Measurements from ENCODE around the gene PCSK6. TPM values are rescaled to one million over a fixed set of nuclear protein-coding genes. Genes with fewer than 3 reads are reported as not detected.

Gene PCSK6
- polyA plus RNA-seq, 2 donors, result 5.4 to 6.5 TPM

DNA sequence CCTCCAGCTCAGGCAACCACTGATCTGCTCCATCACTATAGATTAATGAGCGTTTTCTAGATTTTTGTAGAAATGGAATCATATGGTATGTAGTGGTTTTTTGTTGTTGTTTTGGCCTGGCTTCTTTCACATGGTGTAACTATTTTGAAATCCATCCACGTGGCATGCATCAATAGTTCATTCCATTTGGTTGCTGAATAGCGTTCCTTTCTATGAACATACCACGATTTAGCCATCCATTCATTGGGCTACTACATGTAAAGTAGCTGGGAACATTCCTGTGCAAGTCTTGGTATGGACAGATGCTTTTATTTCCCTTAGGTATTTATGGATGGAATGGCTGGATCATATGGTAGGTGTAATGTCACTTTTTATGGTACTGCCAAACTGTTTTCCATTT lies 227.0 kb downstream of the PCSK6 start:
- Histone ChIP-seq H3K4me1 (ENCODE audit: control insufficient read depth in 2 of 2, insufficient read depth in 2 of 2, low read length in 1 of 2) (no peaks in the 10 kb centered on the region), H3K36me3 (ENCODE audit: control insufficient read depth in 2 of 2, insufficient read depth in 2 of 2, low read length in 1 of 2) (no peaks in the 10 kb centered on the region), H3K9me3 (ENCODE audit: control insufficient read depth in 2 of 2, insufficient read depth in 1 of 2, low read depth in 1 of 2, low read length in 1 of 2) (no peaks in the 10 kb centered on the region), H3K27me3 (ENCODE audit: control insufficient read depth in 1 of 2, insufficient read depth in 2 of 2, low read length in 2 of 2) (no peaks in the 10 kb centered on the region), H3K27ac (ENCODE audit: low read depth in 2 of 2, low read length in 1 of 2) (no peak overlapping the region), H3K4me3 (ENCODE audit: low read depth in 1 of 2, low read length in 2 of 2) (no peak overlapping the region)
- WGBS, 2 donors, result 81 to 88% methylated on average over 4 of the region's 4 CpGs

DNA sequence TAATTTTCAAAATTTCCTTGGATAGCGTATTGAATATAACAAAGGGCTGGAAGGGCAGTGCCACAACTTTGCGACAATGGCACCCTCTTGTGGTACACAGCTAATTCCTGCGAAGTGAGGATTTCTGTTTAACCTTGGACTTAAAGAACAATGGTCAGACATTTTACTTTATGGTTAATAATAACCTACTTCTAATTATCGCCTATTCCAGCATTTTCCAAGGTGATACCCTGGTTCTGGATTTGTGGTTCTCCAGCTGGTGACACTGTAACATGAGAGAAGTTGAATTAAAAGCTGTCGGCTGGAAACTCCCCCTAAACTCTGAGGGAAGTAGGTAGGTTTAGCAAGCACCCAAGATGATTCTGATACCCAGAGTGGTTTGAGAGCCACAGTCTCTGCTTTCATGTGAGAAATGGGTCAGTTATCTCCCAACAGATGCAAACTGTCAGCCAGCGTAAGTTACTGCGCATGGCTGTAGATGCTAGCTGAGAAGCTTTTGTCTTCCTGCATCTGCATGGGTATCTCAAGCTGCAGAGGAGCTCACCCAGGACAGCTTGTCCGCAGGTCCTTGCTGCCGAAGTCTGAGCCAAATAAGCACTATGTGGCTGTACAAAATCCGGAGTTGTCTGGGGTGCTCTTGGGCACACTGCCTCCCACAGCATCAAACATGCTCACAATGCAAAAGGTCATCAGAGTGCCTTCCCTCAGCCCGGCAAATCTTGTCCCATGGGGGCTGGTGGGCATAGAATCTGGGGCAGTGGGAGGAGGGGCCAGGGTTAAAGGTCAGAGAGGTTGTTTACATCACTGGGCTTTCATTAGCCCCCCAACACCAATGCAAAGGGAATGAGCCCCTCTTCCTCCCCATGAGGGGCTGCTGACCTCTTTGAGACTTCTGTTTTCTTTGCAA lies 231.0 kb downstream of the PCSK6 start:
- Histone ChIP-seq H3K4me3 (ENCODE audit: low read depth in 1 of 2, low read length in 2 of 2) (no peak overlapping the region), H3K9me3 (ENCODE audit: control insufficient read depth in 2 of 2, insufficient read depth in 1 of 2, low read depth in 1 of 2, low read length in 1 of 2) (no peaks in the 10 kb centered on the region), H3K36me3 (ENCODE audit: control insufficient read depth in 2 of 2, insufficient read depth in 2 of 2, low read length in 1 of 2) (no peaks in the 10 kb centered on the region), H3K27me3 (ENCODE audit: control insufficient read depth in 1 of 2, insufficient read depth in 2 of 2, low read length in 2 of 2) (no peaks in the 10 kb centered on the region), H3K27ac (ENCODE audit: low read depth in 2 of 2, low read length in 1 of 2) (no peak overlapping the region), H3K4me1 (ENCODE audit: control insufficient read depth in 2 of 2, insufficient read depth in 2 of 2, low read length in 1 of 2) (no peaks in the 10 kb centered on the region)
- WGBS, 2 donors, result 31 to 32% methylated on average over 11 of the region's 11 CpGs

DNA sequence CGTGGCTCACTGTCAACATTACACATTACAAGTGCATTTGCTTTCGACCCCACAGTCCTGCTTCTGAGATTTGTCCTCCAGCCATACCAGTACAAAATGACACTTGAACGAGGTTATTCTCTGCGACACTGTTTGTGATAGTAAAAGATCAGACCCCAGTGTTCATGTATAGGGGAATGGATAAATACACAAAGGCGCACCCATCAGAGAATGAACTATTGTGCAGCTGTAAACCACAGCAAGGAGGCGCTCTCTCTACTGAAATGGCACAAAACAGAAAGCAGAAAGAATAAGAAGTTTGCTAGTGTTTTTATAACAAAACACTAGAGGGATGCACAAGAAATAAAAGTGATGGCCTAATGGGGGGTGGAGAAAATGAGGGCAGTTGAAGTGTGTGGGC lies 232.8 kb downstream of the PCSK6 start:
- H3K27ac ChIP-seq (ENCODE audit: low read depth in 2 of 2, low read length in 1 of 2), result no peak overlapping the region
- no peaks in the 10 kb centered on the region for H3K36me3 ChIP-seq (ENCODE audit: control insufficient read depth in 2 of 2, insufficient read depth in 2 of 2, low read length in 1 of 2)
- H3K4me1 ChIP-seq (ENCODE audit: control insufficient read depth in 2 of 2, insufficient read depth in 2 of 2, low read length in 1 of 2), result no peaks in the 10 kb centered on the region
- 91 to 94% methylated on average over 6 of the region's 6 CpGs for WGBS, 2 donors
- H3K9me3 ChIP-seq (ENCODE audit: control insufficient read depth in 2 of 2, insufficient read depth in 1 of 2, low read depth in 1 of 2, low read length in 1 of 2), result no peaks in the 10 kb centered on the region
- H3K27me3 ChIP-seq (ENCODE audit: control insufficient read depth in 1 of 2, insufficient read depth in 2 of 2, low read length in 2 of 2), result no peaks in the 10 kb centered on the region
- no peak overlapping the region for H3K4me3 ChIP-seq (ENCODE audit: low read depth in 1 of 2, low read length in 2 of 2)

DNA sequence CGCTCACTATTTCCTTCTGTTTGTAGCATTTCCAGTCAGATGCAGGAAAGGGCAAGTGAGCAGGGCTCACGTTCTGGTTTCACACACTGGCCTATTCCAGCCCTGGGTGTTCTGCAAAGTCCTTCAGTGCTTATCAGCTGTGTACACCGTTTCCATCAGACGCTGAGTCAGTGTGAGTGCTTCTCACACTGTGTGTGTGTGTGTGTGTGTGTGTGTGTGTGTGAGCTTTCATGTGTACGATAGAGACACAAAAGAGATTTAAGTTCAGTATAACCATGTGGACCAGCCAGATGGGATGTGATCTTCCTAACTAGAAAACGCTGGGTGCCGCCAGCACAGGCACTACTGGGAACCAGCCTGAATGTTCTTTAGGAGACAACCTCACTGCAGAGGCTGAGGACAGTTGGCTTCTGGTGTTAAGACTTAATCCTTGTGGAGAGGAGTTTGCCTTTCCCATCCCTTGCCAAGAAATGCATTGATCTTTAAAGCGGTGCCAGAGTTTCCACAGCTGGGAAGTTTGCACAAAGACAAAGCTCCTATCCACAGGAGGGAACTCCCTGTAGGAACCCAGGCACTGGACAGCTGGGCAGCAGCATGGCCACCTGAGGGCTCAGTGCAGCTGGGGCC lies 233.8 kb downstream of the PCSK6 start:
- WGBS, 2 donors, result 44 to 49% methylated on average over 8 of the region's 8 CpGs
- no peaks in the 10 kb centered on the region for H3K4me1 ChIP-seq (ENCODE audit: control insufficient read depth in 2 of 2, insufficient read depth in 2 of 2, low read length in 1 of 2)
- no peak overlapping the region for H3K4me3 ChIP-seq (ENCODE audit: low read depth in 1 of 2, low read length in 2 of 2)
- H3K27ac ChIP-seq (ENCODE audit: low read depth in 2 of 2, low read length in 1 of 2), result no peak overlapping the region
- no peaks in the 10 kb centered on the region for H3K36me3 ChIP-seq (ENCODE audit: control insufficient read depth in 2 of 2, insufficient read depth in 2 of 2, low read length in 1 of 2)
- no peaks in the 10 kb centered on the region for H3K27me3 ChIP-seq (ENCODE audit: control insufficient read depth in 1 of 2, insufficient read depth in 2 of 2, low read length in 2 of 2)
- H3K9me3 ChIP-seq (ENCODE audit: control insufficient read depth in 2 of 2, insufficient read depth in 1 of 2, low read depth in 1 of 2, low read length in 1 of 2), result no peaks in the 10 kb centered on the region

DNA sequence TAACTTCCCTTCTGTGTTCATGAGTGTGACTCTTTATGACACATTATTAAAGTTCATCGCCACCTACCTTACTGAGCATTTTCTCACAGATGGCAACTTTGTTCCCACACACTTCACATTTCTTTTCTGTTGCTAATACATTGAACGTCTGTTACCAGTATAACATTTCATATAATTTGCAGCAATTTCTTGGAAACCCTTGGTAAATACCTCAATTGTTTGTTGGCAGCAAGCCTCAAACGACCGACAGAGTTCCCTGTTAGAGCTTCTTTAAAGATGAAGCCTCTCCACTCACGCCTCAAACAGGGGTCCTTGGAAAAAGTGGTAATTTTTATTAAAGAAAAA lies 234.5 kb downstream of the PCSK6 start:
- H3K9me3 ChIP-seq (ENCODE audit: control insufficient read depth in 2 of 2, insufficient read depth in 1 of 2, low read depth in 1 of 2, low read length in 1 of 2), result no peaks in the 10 kb centered on the region
- no peaks in the 10 kb centered on the region for H3K36me3 ChIP-seq (ENCODE audit: control insufficient read depth in 2 of 2, insufficient read depth in 2 of 2, low read length in 1 of 2)
- no peak overlapping the region for H3K27ac ChIP-seq (ENCODE audit: low read depth in 2 of 2, low read length in 1 of 2)
- no peaks in the 10 kb centered on the region for H3K4me1 ChIP-seq (ENCODE audit: control insufficient read depth in 2 of 2, insufficient read depth in 2 of 2, low read length in 1 of 2)
- WGBS, 2 donors, result 62 to 69% methylated on average over 5 of the region's 5 CpGs
- H3K4me3 ChIP-seq (ENCODE audit: low read depth in 1 of 2, low read length in 2 of 2), result no peak overlapping the region
- no peaks in the 10 kb centered on the region for H3K27me3 ChIP-seq (ENCODE audit: control insufficient read depth in 1 of 2, insufficient read depth in 2 of 2, low read length in 2 of 2)

DNA sequence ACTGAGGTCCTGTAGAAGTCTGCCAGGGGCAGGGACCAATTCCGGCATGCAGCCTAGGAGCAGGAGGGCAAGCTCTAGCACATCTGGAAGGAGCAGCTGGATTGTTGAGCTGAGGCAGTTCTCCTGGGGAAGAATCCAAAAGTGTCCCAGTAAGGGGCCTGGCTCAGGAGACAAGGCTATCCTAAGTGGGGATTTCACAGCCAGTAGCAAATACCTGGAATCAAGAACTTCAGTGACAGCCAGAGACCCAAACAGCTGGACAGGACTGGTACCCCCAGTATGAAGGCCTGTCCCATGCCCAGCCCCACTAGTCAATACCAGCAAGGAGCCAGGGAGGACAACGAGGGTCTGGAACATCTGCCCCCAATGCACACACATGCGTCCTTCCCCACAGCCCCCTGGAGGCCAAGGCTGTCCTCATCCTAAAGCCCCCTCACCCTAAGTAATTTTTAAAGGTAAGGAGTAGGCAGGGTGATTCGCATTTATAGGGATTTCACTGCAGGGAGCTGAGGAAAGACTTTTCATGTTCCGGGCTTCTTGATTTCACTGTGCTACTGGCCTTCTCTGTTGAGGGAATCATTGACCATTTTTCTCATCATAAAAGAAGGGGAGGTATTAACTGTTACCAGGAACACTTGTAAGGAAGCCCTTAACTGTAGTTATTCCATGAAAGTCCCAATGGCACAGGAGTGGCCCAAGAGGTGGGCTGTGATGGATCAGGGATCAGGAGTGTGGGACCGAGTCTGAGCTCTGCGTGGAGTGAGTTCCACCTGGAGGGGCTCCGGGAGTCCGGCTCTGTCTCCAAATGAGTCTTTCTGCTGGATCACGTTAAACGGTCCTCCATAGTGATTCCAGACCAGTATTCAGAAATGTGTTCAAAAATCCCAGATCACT lies 235.1 kb downstream of the PCSK6 start:
- Histone ChIP-seq H3K4me3 (ENCODE audit: low read depth in 1 of 2, low read length in 2 of 2) (no peak overlapping the region), H3K4me1 (ENCODE audit: control insufficient read depth in 2 of 2, insufficient read depth in 2 of 2, low read length in 1 of 2) (no peaks in the 10 kb centered on the region), H3K9me3 (ENCODE audit: control insufficient read depth in 2 of 2, insufficient read depth in 1 of 2, low read depth in 1 of 2, low read length in 1 of 2) (no peaks in the 10 kb centered on the region), H3K27me3 (ENCODE audit: control insufficient read depth in 1 of 2, insufficient read depth in 2 of 2, low read length in 2 of 2) (no peaks in the 10 kb centered on the region), H3K36me3 (ENCODE audit: control insufficient read depth in 2 of 2, insufficient read depth in 2 of 2, low read length in 1 of 2) (no peaks in the 10 kb centered on the region), H3K27ac (ENCODE audit: low read depth in 2 of 2, low read length in 1 of 2) (no peak overlapping the region)
- 87 to 90% methylated on average over 11 of the region's 11 CpGs for WGBS, 2 donors

Other genes starting within 250 kb of the PCSK6 start
- 1 to 10 TPM; 3.3 to 5.2 TPM for gene CHSY1, start 237.7 kb downstream of the PCSK6 start, polyA plus RNA-seq
- 10 to 100 TPM; 50.4 to 74.4 TPM for gene SELENOS, start 212.2 kb downstream of the PCSK6 start, polyA plus RNA-seq
- gene SNRPA1, start 194.5 kb downstream of the PCSK6 start, polyA plus RNA-seq, result 10 to 100 TPM; 38.9 to 53.2 TPM
- 10 to 100 TPM; 19.0 to 21.2 TPM for gene TM2D3, start 162.7 kb upstream of the PCSK6 start, polyA plus RNA-seq
- gene TARS3, start 234.8 kb upstream of the PCSK6 start, polyA plus RNA-seq, result 1 to 10 TPM; 3.2 to 4.2 TPM

Measured in esophagus (tissue), 2 donors.